ENCODE measurements around the gene ATG2B. TPM values are rescaled to one million over a fixed set of nuclear protein-coding genes. Genes with fewer than 3 reads are reported as not detected.

Gene ATG2B
- total and polyA plus RNA-seq, 2 of the 4 experiments (the other 2 are of a cell fraction), result 6.9 to 22.0 TPM

DNA sequence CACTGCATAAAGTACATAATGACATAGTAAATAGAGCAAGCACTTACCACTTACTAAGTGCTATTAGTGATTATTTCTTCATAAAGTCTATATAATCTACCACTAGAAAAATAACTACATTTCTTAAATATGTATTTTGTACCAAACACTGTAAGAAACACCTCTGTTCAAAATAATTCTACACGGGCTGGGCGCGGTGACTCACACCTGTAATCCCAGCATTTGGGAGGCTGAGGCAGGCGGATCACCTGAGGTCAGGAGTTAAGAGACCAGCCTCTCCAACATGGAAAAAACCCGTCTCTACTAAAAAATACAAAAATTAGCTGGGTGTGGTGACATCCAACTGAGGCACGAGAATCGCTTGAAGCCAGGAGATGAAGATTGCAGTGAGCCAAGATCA lies 38.9 kb downstream of the ATG2B start:
- no peak overlapping the region for H3K9ac ChIP-seq (ENCODE audit: low read depth, low read length)
- BruUV-seq (replicated peaks), result no TSS peak
- H2BK15ac ChIP-seq (ENCODE audit: low read depth, low read length), result no peak overlapping the region
- H3K27me3 ChIP-seq (ENCODE audit: control insufficient read depth, insufficient read depth, low read length), result no peaks in the 10 kb centered on the region
- ChIA-PET POLR2A (ENCODE audit: unreplicated experiment) (no interaction called here), CTCF (no interaction called here)
- H4K8ac ChIP-seq (ENCODE audit: low read depth in 2 of 2, low read length in 2 of 2), result no peak overlapping the region
- H3K56ac ChIP-seq (ENCODE audit: extremely low read depth, insufficient read depth, low read length), result no peak overlapping the region
- H2BK5ac ChIP-seq (ENCODE audit: low read depth, low read length, poor library complexity, severe bottlenecking), result no peak overlapping the region
- H3K9me1 ChIP-seq (ENCODE audit: insufficient read depth, low read length), result no peaks in the 10 kb centered on the region
- no peak overlapping the region for H3K18ac ChIP-seq (ENCODE audit: low read depth, low read length)
- no peaks in the 10 kb centered on the region for H3K4me1 ChIP-seq (ENCODE audit: control insufficient read depth, insufficient read depth, low read length)
- no peak overlapping the region for H3K4me2 ChIP-seq (ENCODE audit: low read depth, low read length)
- H2BK120ac ChIP-seq (ENCODE audit: low read depth, low read length), result no peak overlapping the region
- no peak overlapping the region for H2AK5ac ChIP-seq (ENCODE audit: low read depth, low read length)
- no peak overlapping the region for H3K4me3 ChIP-seq (ENCODE audit: insufficient read depth, low read depth, low read length)
- H4K5ac ChIP-seq (ENCODE audit: low read depth, low read length), result no peak overlapping the region
- H3K79me1 ChIP-seq (ENCODE audit: low read depth in 1 of 2, low read length in 2 of 2), result no peaks in the 10 kb centered on the region
- no peaks in the 10 kb centered on the region for H3K9me3 ChIP-seq (ENCODE audit: control insufficient read depth, insufficient read depth, low read length)
- no peak overlapping the region for H2AK9ac ChIP-seq (replicated peaks; ENCODE audit: low read depth, low read length, poor library complexity)
- dilution Hi-C loops (cut with HindIII; ENCODE audit: low sequenced_read_pairs, unreplicated experiment), result no loop called here
- peaks cover 16% of the 10 kb centered on the region for H3K36me3 ChIP-seq (ENCODE audit: control insufficient read depth, insufficient read depth, low read length)
- H3K27ac ChIP-seq (ENCODE audit: insufficient read depth, low read length), result no peak overlapping the region
- no peak overlapping the region for H3K4ac ChIP-seq (ENCODE audit: low read depth, low read length)
- intact Hi-C loops (cut with micrococcal nuclease), result no loop called here
- DNase-seq, result no peak
- WGBS, 2 experiments (ENCODE audit: extremely low coverage in 2 of 2, insufficient read length in 1 of 2), result 100% methylated on average over 2 of the region's 7 CpGs; no CpG with 5 or more reads in 1 of the 2 experiments
- no peak overlapping the region for H4K91ac ChIP-seq (ENCODE audit: insufficient read depth, low read depth, low read length)
- H3K14ac ChIP-seq (replicated peaks; ENCODE audit: low read depth, low read length), result no peak overlapping the region
- H2BK20ac ChIP-seq (ENCODE audit: low read depth, low read length), result no peak overlapping the region
- no peaks in the 10 kb centered on the region for H4K20me1 ChIP-seq (ENCODE audit: insufficient read depth, low read length)
- no peak for ATAC-seq (ENCODE audit: low read depth)
- no peak overlapping the region for H3K23ac ChIP-seq (ENCODE audit: low read depth, low read length)
- H2AFZ ChIP-seq (replicated peaks; ENCODE audit: low read length, poor library complexity), result no peak overlapping the region
- TF ChIP-seq RCOR1 (IDR thresholded peaks at IDR 0.05; ENCODE audit: insufficient replicate concordance, low read length) (no peak), CHD1 (IDR thresholded peaks at IDR 0.05; ENCODE audit: low read depth, low read length) (no peak), RFX5 (IDR thresholded peaks at IDR 0.05; ENCODE audit: low read depth, low read length) (no peak), NFE2L2 (IDR thresholded peaks at IDR 0.05; ENCODE audit: low read depth, low read length) (no peak), SMC3 (IDR thresholded peaks at IDR 0.05; ENCODE audit: low read depth, low read length) (no peak), MAZ (IDR thresholded peaks at IDR 0.05; ENCODE audit: borderline replicate concordance, low read depth, low read length) (no peak), FOS (IDR thresholded peaks at IDR 0.05; ENCODE audit: low read depth, low read length) (no peak)
- TF ChIP-seq, protein P1, sequence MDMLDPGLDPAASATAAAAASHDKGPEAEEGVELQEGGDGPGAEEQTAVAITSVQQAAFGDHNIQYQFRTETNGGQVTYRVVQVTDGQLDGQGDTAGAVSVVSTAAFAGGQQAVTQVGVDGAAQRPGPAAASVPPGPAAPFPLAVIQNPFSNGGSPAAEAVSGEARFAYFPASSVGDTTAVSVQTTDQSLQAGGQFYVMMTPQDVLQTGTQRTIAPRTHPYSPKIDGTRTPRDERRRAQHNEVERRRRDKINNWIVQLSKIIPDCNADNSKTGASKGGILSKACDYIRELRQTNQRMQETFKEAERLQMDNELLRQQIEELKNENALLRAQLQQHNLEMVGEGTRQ (IDR thresholded peaks at IDR 0.05; ENCODE audit: low read depth, low read length), result no peak
- in situ Hi-C loops (cut with MboI; ENCODE audit: low sequenced_read_pairs), result no loop called here

All from IMR-90 (cell line).